GM19240 (cell line): ENCODE data around the gene ERBB4.

Source experiments
- DNase-seq: peaks from one replicate; pipeline ENCODE4 v3.0.0; 2011; ENCODE audit warnings: low spot score; ENCODE audit not compliant: insufficient read length

Gene ERBB4

GRCh38 chr2:211836409-211836808 lies 702.2 kb downstream of the ERBB4 start:
- no peak for DNase-seq

- DNase-seq = no peak
Measured at GRCh38 chr2:211835695-211836094, 702.9 kb downstream of the ERBB4 start.

- DNase-seq = no peak
Measured at GRCh38 chr2:211833582-211834279, 704.9 kb downstream of the ERBB4 start.

- DNase-seq = no peak
Measured at GRCh38 chr2:211829725-211830124, 708.9 kb downstream of the ERBB4 start.

- DNase-seq = no peak
Measured at GRCh38 chr2:211823886-211824479, 714.6 kb downstream of the ERBB4 start.

GRCh38 chr2:211822686-211823335 lies 715.8 kb downstream of the ERBB4 start:
- DNase-seq = no peak

- no peak for DNase-seq
Measured at GRCh38 chr2:211816754-211817153, 721.8 kb downstream of the ERBB4 start.

GRCh38 chr2:211812587-211812986 lies 726.0 kb downstream of the ERBB4 start:
- no peak for DNase-seq

- DNase-seq = no peak
Measured at GRCh38 chr2:211802666-211803065, 735.9 kb downstream of the ERBB4 start.

- no peak for DNase-seq
Measured at GRCh38 chr2:211800001-211800400, 738.6 kb downstream of the ERBB4 start.

- DNase-seq = no peak
Measured at GRCh38 chr2:211798868-211799267, 739.7 kb downstream of the ERBB4 start.

- DNase-seq = no peak
Measured at GRCh38 chr2:211793690-211794089, 744.9 kb downstream of the ERBB4 start.

GRCh38 chr2:211789982-211790381 lies 748.6 kb downstream of the ERBB4 start:
- DNase-seq = no peak

GRCh38 chr2:211766689-211767088 lies 771.9 kb downstream of the ERBB4 start:
- no peak for DNase-seq

- no peak for DNase-seq
Measured at GRCh38 chr2:211762479-211762878, 776.1 kb downstream of the ERBB4 start.

- DNase-seq = no peak
Measured at GRCh38 chr2:211760103-211760502, 778.5 kb downstream of the ERBB4 start.

- no peak for DNase-seq
Measured at GRCh38 chr2:211756266-211756665, 782.3 kb downstream of the ERBB4 start.

GRCh38 chr2:211755187-211755586 lies 783.4 kb downstream of the ERBB4 start:
- no peak for DNase-seq

- no peak for DNase-seq
Measured at GRCh38 chr2:211751848-211752247, 786.8 kb downstream of the ERBB4 start.

GRCh38 chr2:211748339-211748738 lies 790.3 kb downstream of the ERBB4 start:
- no peak for DNase-seq

- peak; percentile 12 for DNase-seq
Measured at GRCh38 chr2:211745295-211746097, 793.1 kb downstream of the ERBB4 start.

GRCh38 chr2:211744379-211744778 lies 794.2 kb downstream of the ERBB4 start:
- no peak for DNase-seq
